Adrenal gland (tissue), 12 donors: Measurements from ENCODE around the gene SLC20A1. TPM values are rescaled to one million over a fixed set of nuclear protein-coding genes. Genes with fewer than 3 reads are reported as not detected.

Source experiments
- DNase-seq, 7 donors: peaks; one replicate each; pipeline ENCODE4 v3.0.0-alpha.2; 2019 to 2020
- H3K27ac ChIP-seq, 5 donors: fragments of 200-600 bp; sonication (generic) in 4 of 5; 1 replicate in 3 of 5; 2 replicates in 2 of 5; pipeline versions ENCODE4 v1.5.1 to v1.8.0; 2016 to 2020; ENCODE audit warnings: mild to moderate bottlenecking in 1 of 5
- H3K27me3 ChIP-seq: fragments of 200-600 bp; 2 replicates; pipeline ENCODE4 v1.8.0; 2021
- H3K36me3 ChIP-seq, 2 donors: fragments of 200-600 bp; replicated peaks in 1 of 2; 1 replicate in 1 of 2; 2 replicates in 1 of 2; pipeline versions ENCODE4 v1.5.1 to v1.8.0; 2018 to 2022
- H3K4me1 ChIP-seq, 2 donors: fragments of 200-600 bp; replicated peaks in 1 of 2; 1 replicate in 1 of 2; 2 replicates in 1 of 2; pipeline versions ENCODE4 v1.5.1 to v1.8.0; 2018 to 2021
- H3K4me3 ChIP-seq, 4 donors: fragments of 200-600 bp; sonication (generic) in 3 of 4; one replicate each; pipeline ENCODE4 v1.5.1; 2016 to 2018
- H3K9me3 ChIP-seq, 3 donors: fragments of 200-600 bp; sonication (generic) in 1 of 3; replicated peaks in 1 of 3; 1 replicate in 2 of 3; 2 replicates in 1 of 3; pipeline versions ENCODE4 v1.5.1 to v1.8.0; 2016 to 2021
- CTCF ChIP-seq, 6 experiments: fragments of 450-650 bp in 4 of 6; fragments of 200-600 bp in 2 of 6; sonication (generic) in 1 of 6; IDR thresholded peaks; 1 replicate in 5 of 6; 2 replicates in 1 of 6; pipeline versions ENCODE4 v1.5.1 to v1.8.0; 2016 to 2021; ENCODE audit warnings: antibody characterized with exemption in 6 of 6, mild to moderate bottlenecking in 2 of 6, moderate library complexity in 1 of 6
- POLR2A ChIP-seq, 2 donors: fragments of 450-650 bp; IDR thresholded peaks; one replicate each; pipeline ENCODE4 v1.6.1; 2017; ENCODE audit warnings: antibody characterized with exemption in 2 of 2, mild to moderate bottlenecking in 2 of 2, moderate library complexity in 1 of 2
- WGBS, 4 donors: extraction: QIAGEN DNeasy Blood & Tissue Kit in 2 of 4; methylation state at CpG; one replicate each; pipeline versions ENCODE4 v1.1.5 to v1.1.7; 2013 to 2017; 5-methylcytosine and 5-hydroxymethylcytosine counted together
- intact Hi-C, 2 donors: fragments of 100-400 bp; cut with DNase I; formaldehyde crosslinking; loops; one replicate each; pipeline versions ENCODE4 v1.14.1 to v1.15.0; 2022 to 2023
- polyA plus RNA-seq, 3 donors: library from polyadenylated mRNA; stranded (reverse); fragments of 200-250 nt in 2 of 3; fragments of 350-450 nt in 1 of 3; fragmentation: Illumina TruSeq in 1 of 3; extraction: RNeasy Lipid Tissue Mini Kit (QIAGEN cat#74804) in 1 of 3; gene quantifications; one replicate each; pipeline ENCODE4 v1.2.3, GENCODE V29; 2013 to 2014
- total RNA-seq, 9 donors: library from RNA; depleted of rRNA in 4 of 9; stranded (reverse); fragments of >200 nt in 4 of 9; fragments of 120-200 nt in 1 of 9; fragmentation: NEBNext Ultra II Directional in 1 of 9; extraction: Animal tissue kit (Norgen Biotek cat#: 25700) in 1 of 9; gene quantifications; one replicate each; pipeline versions ENCODE4 v1.1.0 to v1.2.4, GENCODE V29; 2013 to 2023
- donor health status: healthy with polysubstance abuse.
- donor health status: Bipolar disorder and iron deficiency.
- donor health status: DM: yes; HTN: yes; CAD: no.
- donor health status: DM: no; HTN: no; CAD: no.
- donor health status: DM: no; HTN: no; CAD: no.
- donor health status: DM: yes; HTN: yes; CAD: no.

Gene SLC20A1
- total and polyA plus RNA-seq, 12 donors, result 6.9 to 28.1 (median 21.5) TPM

GRCh38 chr2:112622528-112622849, 23.2 kb upstream of the SLC20A1 start:
- WGBS, 4 donors, result 7 to 25% (median 13%) methylated on average over 3 of the region's 3 CpGs
- Histone ChIP-seq H3K4me3 (no peak overlapping the region), H3K27me3 (no peaks in the 10 kb centered on the region), H3K4me1 (peaks cover 0 to 9% of the 10 kb centered on the region in 2 donors), H3K36me3 (no peaks in the 10 kb centered on the region), H3K9me3 (no peaks in the 10 kb centered on the region), H3K27ac (peak overlapping the region in 2 of 5 donors; percentile 67 to 84)
- intact Hi-C loops, result loop anchor here in 1 of 2 donors (10.0 kb wide), 2 partner anchors 62 to 102 kb away; partner anchors contain the start of gene NT5DC4
- no peak for TF ChIP-seq POLR2A (IDR thresholded peaks at IDR 0.05)
- no peak for TF ChIP-seq CTCF (IDR thresholded peaks at IDR 0.05)
- DNase-seq, result peak in 3 of 7 donors; percentile 54 to 66 (median 65)

GRCh38 chr2:112623913-112624777, 21.6 kb upstream of the SLC20A1 start:
- peaks cover 0 to 15% of the 10 kb centered on the region in 2 donors for H3K4me1 ChIP-seq
- intact Hi-C loops, result loop anchor here in 1 of 2 donors (10.0 kb wide), 2 partner anchors 61 to 101 kb away; partner anchors contain the start of gene NT5DC4
- no peak overlapping the region for H3K27ac ChIP-seq
- H3K27me3 ChIP-seq, result no peaks in the 10 kb centered on the region
- DNase-seq, result peak in 2 of 7 donors; percentile 32 to 52
- TF ChIP-seq POLR2A (IDR thresholded peaks at IDR 0.05) (no peak), CTCF (IDR thresholded peaks at IDR 0.05) (no peak)
- 67 to 80% (median 74%) methylated on average over 11 of the region's 11 CpGs for WGBS, 4 donors
- no peak overlapping the region for H3K4me3 ChIP-seq
- no peaks in the 10 kb centered on the region for H3K9me3 ChIP-seq
- no peaks in the 10 kb centered on the region for H3K36me3 ChIP-seq

GRCh38 chr2:112625474-112626114, 20.1 kb upstream of the SLC20A1 start:
- Histone ChIP-seq H3K4me1 (peaks cover 0 to 15% of the 10 kb centered on the region in 2 donors), H3K27me3 (no peaks in the 10 kb centered on the region), H3K27ac (no peak overlapping the region), H3K4me3 (no peak overlapping the region), H3K9me3 (no peaks in the 10 kb centered on the region), H3K36me3 (no peaks in the 10 kb centered on the region)
- 56 to 67% (median 60%) methylated on average over 7 of the region's 7 CpGs for WGBS, 4 donors
- intact Hi-C loops, result loop anchor here (5.0 to 10.0 kb wide), 4 partner anchors 59 to 102 kb away; partner anchors contain the start of gene NT5DC4 (in 1 of the 2)
- DNase-seq, result peak in 1 of 7 donors; percentile 35
- TF ChIP-seq POLR2A (IDR thresholded peaks at IDR 0.05) (no peak), CTCF (IDR thresholded peaks at IDR 0.05) (no peak)

- H3K4me1 ChIP-seq, result peaks cover 0 to 17% of the 10 kb centered on the region in 2 donors
- intact Hi-C loops, result loop anchor here (5.0 to 10.0 kb wide), 4 partner anchors 58 to 101 kb away; partner anchors contain the start of gene NT5DC4 (in 1 of the 2)
- H3K4me3 ChIP-seq, result no peak overlapping the region
- H3K27me3 ChIP-seq, result no peaks in the 10 kb centered on the region
- H3K9me3 ChIP-seq, result no peaks in the 10 kb centered on the region
- peak; percentile 47 to 70 (median 58) for DNase-seq
- TF ChIP-seq CTCF (IDR thresholded peaks at IDR 0.05) (peak; percentile 66 to 89 (median 82)), POLR2A (IDR thresholded peaks at IDR 0.05) (no peak)
- 6 to 19% (median 10%) methylated on average over 2 to 7 of the region's 7 CpGs for WGBS, 4 donors
- H3K27ac ChIP-seq, result peak overlapping the region in 3 of 5 donors; percentile 18 to 79 (median 68)
- H3K36me3 ChIP-seq, result no peaks in the 10 kb centered on the region
Observed at GRCh38 chr2:112626604-112627059, 19.1 kb upstream of the SLC20A1 start.
